Measurements from ENCODE around the gene GRID2. TPM values are rescaled to one million over a fixed set of nuclear protein-coding genes. Genes with fewer than 3 reads are reported as not detected.

The GRID2 gene
- polyA plus RNA-seq, 1 donor (not counting 4 experiments of a cell fraction or from before 2014, with no cell fraction given), result not detected

GRCh38 chr4:93201471-93202096 lies 897.8 kb downstream of the GRID2 start:
- Histone ChIP-seq H3K36me3 (ENCODE audit: control insufficient read depth in 2 of 2, extremely low read depth in 1 of 2, insufficient read depth in 2 of 2, low read length in 2 of 2) (no peaks in the 10 kb centered on the region), H4K20me1 (ENCODE audit: control insufficient read depth, extremely low read depth, insufficient read depth, low read length) (no peaks in the 10 kb centered on the region), H3K27me3 (ENCODE audit: control insufficient read depth, extremely low read depth, insufficient read depth, low read length) (no peaks in the 10 kb centered on the region), H2AFZ (ENCODE audit: control insufficient read depth, low read length) (no peak overlapping the region), H3K9me1 (ENCODE audit: control insufficient read depth, extremely low read depth, insufficient read depth, low read length) (no peaks in the 10 kb centered on the region), H3K27ac (ENCODE audit: control insufficient read depth, insufficient read depth, low read length) (no peak overlapping the region), H3K9ac (ENCODE audit: control insufficient read depth, extremely low read depth, insufficient read depth, low read length) (no peak overlapping the region), H3K9me3 (ENCODE audit: control insufficient read depth, low read depth, low read length) (no peaks in the 10 kb centered on the region), H3K4me1 (ENCODE audit: control insufficient read depth, extremely low read depth, insufficient read depth, low read length) (no peaks in the 10 kb centered on the region), H3K4me3 (ENCODE audit: control insufficient read depth in 2 of 3, extremely low read depth in 1 of 3, insufficient read depth in 2 of 3, low read depth in 1 of 3, low read length in 3 of 3) (no peak overlapping the region), H3K4me2 (ENCODE audit: control insufficient read depth, extremely low read depth, insufficient read depth, low read depth, low read length) (no peak overlapping the region), H3K79me2 (ENCODE audit: control insufficient read depth, insufficient read depth, low read length) (no peaks in the 10 kb centered on the region)
- FAIRE-seq (no peak), DNase-seq (ENCODE audit: low read depth, low spot score) (no peak)
- dilution Hi-C loops (cut with MboI; ENCODE audit: extremely low pct_ligation_motif_present, low sequenced_read_pairs), result no loop called here
- no peak for TF ChIP-seq EZH2 (IDR thresholded peaks at IDR 0.05; ENCODE audit: low read length)
- TF ChIP-seq, protein P1, sequence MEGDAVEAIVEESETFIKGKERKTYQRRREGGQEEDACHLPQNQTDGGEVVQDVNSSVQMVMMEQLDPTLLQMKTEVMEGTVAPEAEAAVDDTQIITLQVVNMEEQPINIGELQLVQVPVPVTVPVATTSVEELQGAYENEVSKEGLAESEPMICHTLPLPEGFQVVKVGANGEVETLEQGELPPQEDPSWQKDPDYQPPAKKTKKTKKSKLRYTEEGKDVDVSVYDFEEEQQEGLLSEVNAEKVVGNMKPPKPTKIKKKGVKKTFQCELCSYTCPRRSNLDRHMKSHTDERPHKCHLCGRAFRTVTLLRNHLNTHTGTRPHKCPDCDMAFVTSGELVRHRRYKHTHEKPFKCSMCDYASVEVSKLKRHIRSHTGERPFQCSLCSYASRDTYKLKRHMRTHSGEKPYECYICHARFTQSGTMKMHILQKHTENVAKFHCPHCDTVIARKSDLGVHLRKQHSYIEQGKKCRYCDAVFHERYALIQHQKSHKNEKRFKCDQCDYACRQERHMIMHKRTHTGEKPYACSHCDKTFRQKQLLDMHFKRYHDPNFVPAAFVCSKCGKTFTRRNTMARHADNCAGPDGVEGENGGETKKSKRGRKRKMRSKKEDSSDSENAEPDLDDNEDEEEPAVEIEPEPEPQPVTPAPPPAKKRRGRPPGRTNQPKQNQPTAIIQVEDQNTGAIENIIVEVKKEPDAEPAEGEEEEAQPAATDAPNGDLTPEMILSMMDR (optimal IDR thresholded peaks at IDR 0.05 in 1 of 3, IDR thresholded peaks at IDR 0.05 in 1 of 3, conservative IDR thresholded peaks at IDR 0.05 in 1 of 3; ENCODE audit: extremely low read depth in 1 of 3, insufficient read depth in 2 of 3, low read length in 3 of 3), result no peak

DNA sequence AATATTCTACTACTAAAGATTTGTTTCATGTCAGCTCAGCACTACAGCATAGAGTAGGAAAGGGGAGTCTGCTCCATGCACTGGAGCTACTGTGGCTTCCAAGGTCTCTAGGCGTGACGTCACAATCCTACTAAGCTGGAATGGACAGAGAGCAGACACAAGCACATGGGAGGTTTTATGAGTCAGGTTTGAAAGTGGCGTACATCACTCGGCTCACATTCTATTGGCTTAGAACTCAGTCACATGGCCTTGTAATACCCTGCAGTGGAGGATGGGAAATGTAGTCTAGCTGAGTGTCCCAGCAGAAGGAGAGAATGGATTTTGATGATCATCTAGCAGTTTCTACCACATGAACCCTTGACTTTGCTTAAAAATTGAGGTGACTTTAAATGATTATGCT lies 899.9 kb downstream of the GRID2 start:
- H3K9ac ChIP-seq (ENCODE audit: control insufficient read depth, extremely low read depth, insufficient read depth, low read length), result no peak overlapping the region
- no peaks in the 10 kb centered on the region for H3K79me2 ChIP-seq (ENCODE audit: control insufficient read depth, insufficient read depth, low read length)
- H3K9me3 ChIP-seq (ENCODE audit: control insufficient read depth, low read depth, low read length), result no peaks in the 10 kb centered on the region
- H3K4me2 ChIP-seq (ENCODE audit: control insufficient read depth, extremely low read depth, insufficient read depth, low read depth, low read length), result no peak overlapping the region
- no peak overlapping the region for H2AFZ ChIP-seq (ENCODE audit: control insufficient read depth, low read length)
- H3K4me1 ChIP-seq (ENCODE audit: control insufficient read depth, extremely low read depth, insufficient read depth, low read length), result no peaks in the 10 kb centered on the region
- no peaks in the 10 kb centered on the region for H3K36me3 ChIP-seq (ENCODE audit: control insufficient read depth in 2 of 2, extremely low read depth in 1 of 2, insufficient read depth in 2 of 2, low read length in 2 of 2)
- FAIRE-seq, result no peak
- no peak for DNase-seq (ENCODE audit: low read depth, low spot score)
- H3K4me3 ChIP-seq (ENCODE audit: control insufficient read depth in 2 of 3, extremely low read depth in 1 of 3, insufficient read depth in 2 of 3, low read depth in 1 of 3, low read length in 3 of 3), result no peak overlapping the region
- no peaks in the 10 kb centered on the region for H4K20me1 ChIP-seq (ENCODE audit: control insufficient read depth, extremely low read depth, insufficient read depth, low read length)
- no peaks in the 10 kb centered on the region for H3K9me1 ChIP-seq (ENCODE audit: control insufficient read depth, extremely low read depth, insufficient read depth, low read length)
- no peaks in the 10 kb centered on the region for H3K27me3 ChIP-seq (ENCODE audit: control insufficient read depth, extremely low read depth, insufficient read depth, low read length)
- no peak overlapping the region for H3K27ac ChIP-seq (ENCODE audit: control insufficient read depth, insufficient read depth, low read length)
- dilution Hi-C loops (cut with MboI; ENCODE audit: extremely low pct_ligation_motif_present, low sequenced_read_pairs), result no loop called here
- no peak for TF ChIP-seq EZH2 (IDR thresholded peaks at IDR 0.05; ENCODE audit: low read length)
- TF ChIP-seq, protein P1 (optimal IDR thresholded peaks at IDR 0.05 in 1 of 3, IDR thresholded peaks at IDR 0.05 in 1 of 3, conservative IDR thresholded peaks at IDR 0.05 in 1 of 3; ENCODE audit: extremely low read depth in 1 of 3, insufficient read depth in 2 of 3, low read length in 3 of 3), result no peak
